Stimulated activated memory B cell treated with anti-CD40 and anti-IgM and Interleukin-4, amounts not matched to agents 10 μg/mL and 1 μg/mL and 100 μg/mL, for 72 hours (primary cell): ENCODE data around the gene ASTN1.

Source experiments
- ATAC-seq: fragments of 150-1000 bp; cut with Tn5 transposase; 2 replicates; pipeline ENCODE4 v1.10.0; 2021
- H3K27ac Mint-ChIP-seq: one replicate; pipeline ENCODE4 v1.8.0; 2022; ENCODE audit warnings: mild to moderate bottlenecking, mixed read lengths
- H3K27me3 Mint-ChIP-seq: one replicate; pipeline ENCODE4 v1.8.0; 2022; ENCODE audit warnings: mixed read lengths
- H3K36me3 Mint-ChIP-seq: one replicate; pipeline ENCODE4 v1.8.0; 2022; ENCODE audit warnings: mixed read lengths
- H3K4me1 Mint-ChIP-seq: one replicate; pipeline ENCODE4 v1.8.0; 2022; ENCODE audit warnings: mixed read lengths
- H3K4me3 Mint-ChIP-seq: one replicate; pipeline ENCODE4 v1.8.0; 2022; ENCODE audit warnings: mild to moderate bottlenecking, moderate library complexity, mixed read lengths
- H3K9me3 Mint-ChIP-seq: one replicate; pipeline ENCODE4 v1.8.0; 2022; ENCODE audit warnings: mixed read lengths

The ASTN1 gene

GRCh38 chr1:177133977-177134538 is 30.5 kb downstream of the ASTN1 start:
- Mint-ChIP-seq H3K27me3 (no peaks in the 10 kb centered on the region), H3K4me3 (no peak overlapping the region), H3K4me1 (no peaks in the 10 kb centered on the region), H3K27ac (no peak overlapping the region), H3K36me3 (no peaks in the 10 kb centered on the region), H3K9me3 (peaks cover 3% of the 10 kb centered on the region)
- no peak for ATAC-seq

- no peak overlapping the region for H3K27ac Mint-ChIP-seq
Observed at GRCh38 chr1:177132141-177132540, 32.4 kb downstream of the ASTN1 start.

GRCh38 chr1:177131723-177132122 is 32.8 kb downstream of the ASTN1 start:
- H3K27me3 Mint-ChIP-seq: no peaks in the 10 kb centered on the region
- no peaks in the 10 kb centered on the region for H3K4me1 Mint-ChIP-seq
- peaks cover 2% of the 10 kb centered on the region for H3K9me3 Mint-ChIP-seq
- ATAC-seq: no peak
- no peaks in the 10 kb centered on the region for H3K36me3 Mint-ChIP-seq
- no peak overlapping the region for H3K4me3 Mint-ChIP-seq
- H3K27ac Mint-ChIP-seq: no peak overlapping the region

More at GRCh38 chr1:177132141-177132540, 32.4 kb downstream of the ASTN1 start:
- H3K9me3 Mint-ChIP-seq: peaks cover 2% of the 10 kb centered on the region
- no peaks in the 10 kb centered on the region for H3K36me3 Mint-ChIP-seq
- no peak overlapping the region for H3K4me3 Mint-ChIP-seq
- H3K27me3 Mint-ChIP-seq: no peaks in the 10 kb centered on the region
- ATAC-seq: no peak
- no peaks in the 10 kb centered on the region for H3K4me1 Mint-ChIP-seq

- Mint-ChIP-seq H3K4me1 (no peaks in the 10 kb centered on the region), H3K9me3 (peaks cover 2% of the 10 kb centered on the region), H3K4me3 (no peak overlapping the region), H3K36me3 (no peaks in the 10 kb centered on the region), H3K27ac (no peak overlapping the region), H3K27me3 (no peaks in the 10 kb centered on the region)
- ATAC-seq: no peak
Observed at GRCh38 chr1:177130451-177130945, 34.0 kb downstream of the ASTN1 start.

GRCh38 chr1:177128665-177129281 is 35.7 kb downstream of the ASTN1 start:
- no peak overlapping the region for H3K27ac Mint-ChIP-seq
- peaks cover 2% of the 10 kb centered on the region for H3K9me3 Mint-ChIP-seq
- no peak overlapping the region for H3K4me3 Mint-ChIP-seq
- no peaks in the 10 kb centered on the region for H3K27me3 Mint-ChIP-seq
- H3K36me3 Mint-ChIP-seq: no peaks in the 10 kb centered on the region
- no peaks in the 10 kb centered on the region for H3K4me1 Mint-ChIP-seq
- no peak for ATAC-seq

GRCh38 chr1:177126267-177126666 is 38.2 kb downstream of the ASTN1 start:
- no peak for ATAC-seq
- H3K4me1 Mint-ChIP-seq: no peaks in the 10 kb centered on the region
- no peaks in the 10 kb centered on the region for H3K27me3 Mint-ChIP-seq
- peaks cover 2% of the 10 kb centered on the region for H3K9me3 Mint-ChIP-seq
- no peak overlapping the region for H3K27ac Mint-ChIP-seq
- H3K36me3 Mint-ChIP-seq: no peaks in the 10 kb centered on the region
- H3K4me3 Mint-ChIP-seq: no peak overlapping the region

GRCh38 chr1:177124577-177125278 is 39.8 kb downstream of the ASTN1 start:
- peaks cover 2% of the 10 kb centered on the region for H3K9me3 Mint-ChIP-seq
- no peak for ATAC-seq
- no peaks in the 10 kb centered on the region for H3K4me1 Mint-ChIP-seq
- no peaks in the 10 kb centered on the region for H3K27me3 Mint-ChIP-seq
- H3K27ac Mint-ChIP-seq: no peak overlapping the region
- H3K4me3 Mint-ChIP-seq: no peak overlapping the region
- no peaks in the 10 kb centered on the region for H3K36me3 Mint-ChIP-seq

- Mint-ChIP-seq H3K27me3 (no peaks in the 10 kb centered on the region), H3K27ac (no peak overlapping the region), H3K36me3 (no peaks in the 10 kb centered on the region), H3K9me3 (peaks cover 2% of the 10 kb centered on the region), H3K4me3 (no peak overlapping the region), H3K4me1 (no peaks in the 10 kb centered on the region)
- no peak for ATAC-seq
Observed at GRCh38 chr1:177122461-177123251, 41.9 kb downstream of the ASTN1 start.

- Mint-ChIP-seq H3K9me3 (no peaks in the 10 kb centered on the region), H3K4me3 (no peak overlapping the region), H3K4me1 (no peaks in the 10 kb centered on the region), H3K27me3 (no peaks in the 10 kb centered on the region), H3K36me3 (no peaks in the 10 kb centered on the region), H3K27ac (no peak overlapping the region)
- ATAC-seq: no peak
Observed at GRCh38 chr1:177119311-177119710, 45.2 kb downstream of the ASTN1 start.

- Mint-ChIP-seq H3K36me3 (no peaks in the 10 kb centered on the region), H3K27ac (no peak overlapping the region), H3K4me1 (no peaks in the 10 kb centered on the region), H3K27me3 (no peaks in the 10 kb centered on the region), H3K4me3 (no peak overlapping the region), H3K9me3 (no peaks in the 10 kb centered on the region)
- no peak for ATAC-seq
Observed at GRCh38 chr1:177118901-177119300, 45.6 kb downstream of the ASTN1 start.

GRCh38 chr1:177116941-177117340 is 47.6 kb downstream of the ASTN1 start:
- no peak overlapping the region for H3K4me3 Mint-ChIP-seq
- ATAC-seq: no peak
- H3K36me3 Mint-ChIP-seq: no peaks in the 10 kb centered on the region
- H3K9me3 Mint-ChIP-seq: no peaks in the 10 kb centered on the region
- H3K4me1 Mint-ChIP-seq: no peaks in the 10 kb centered on the region
- peaks cover 9% of the 10 kb centered on the region for H3K27me3 Mint-ChIP-seq
- H3K27ac Mint-ChIP-seq: no peak overlapping the region

GRCh38 chr1:177106614-177107365 is 57.7 kb downstream of the ASTN1 start:
- Mint-ChIP-seq H3K36me3 (no peaks in the 10 kb centered on the region), H3K27ac (no peak overlapping the region), H3K9me3 (no peaks in the 10 kb centered on the region), H3K4me3 (no peak overlapping the region), H3K4me1 (no peaks in the 10 kb centered on the region), H3K27me3 (no peaks in the 10 kb centered on the region)
- no peak for ATAC-seq

GRCh38 chr1:177106196-177106595 is 58.3 kb downstream of the ASTN1 start:
- ATAC-seq: no peak
- no peak overlapping the region for H3K4me3 Mint-ChIP-seq
- H3K27me3 Mint-ChIP-seq: no peaks in the 10 kb centered on the region
- no peaks in the 10 kb centered on the region for H3K36me3 Mint-ChIP-seq
- no peaks in the 10 kb centered on the region for H3K9me3 Mint-ChIP-seq
- no peak overlapping the region for H3K27ac Mint-ChIP-seq
- no peaks in the 10 kb centered on the region for H3K4me1 Mint-ChIP-seq

GRCh38 chr1:177103005-177103852 is 61.3 kb downstream of the ASTN1 start:
- Mint-ChIP-seq H3K27ac (no peak overlapping the region), H3K9me3 (no peaks in the 10 kb centered on the region), H3K36me3 (no peaks in the 10 kb centered on the region), H3K4me1 (no peaks in the 10 kb centered on the region), H3K4me3 (no peak overlapping the region), H3K27me3 (no peaks in the 10 kb centered on the region)
- ATAC-seq: no peak
